GM19238 (cell line): ENCODE measurements around the gene OR2M7.
"Not testable (repeated sequence)": the region's sequence is repeated elsewhere in the genome, so short reads cannot be mapped to it uniquely, and the experiment has no call there.

Experiments
- DNase-seq: peaks from one replicate; pipeline ENCODE4 v3.0.0; 2011; ENCODE audit warnings: low spot score; ENCODE audit not compliant: insufficient read length

OR2M7 gene

GRCh38 chr1:248324468-248324867 lies at the start of gene OR2M7:
TSS of gene OR2M7 (minus strand) at chr1:248324568. CDS start at chr1:248324568, 0 bp downstream.
- DNase-seq = no peak

- DNase-seq = no peak
Measured at GRCh38 chr1:248373761-248374160, 49.4 kb upstream of the OR2M7 start.

GRCh38 chr1:248372394-248372793 lies 48.0 kb upstream of the OR2M7 start:
- no peak for DNase-seq

- DNase-seq = no peak
Measured at GRCh38 chr1:248366609-248367008, 42.2 kb upstream of the OR2M7 start.

- no peak for DNase-seq
Measured at GRCh38 chr1:248361121-248361715, 36.9 kb upstream of the OR2M7 start, which contains the start of gene OR2T4. TSS of gene OR2T4 (plus strand) at chr1:248361665. CDS start at chr1:248361665, 0 bp downstream.

GRCh38 chr1:248359415-248359814 lies 35.0 kb upstream of the OR2M7 start:
- no peak for DNase-seq

GRCh38 chr1:248348475-248348874 lies 24.1 kb upstream of the OR2M7 start, which contains the start of gene OR14C36:
TSS of gene OR14C36 (plus strand) at chr1:248348775. CDS start at chr1:248348775, 0 bp downstream.
- DNase-seq = no peak

- no peak for DNase-seq
Measured at GRCh38 chr1:248343451-248343850, 19.1 kb upstream of the OR2M7 start.

GRCh38 chr1:248316796-248317195 lies 7.6 kb downstream of the OR2M7 start:
- DNase-seq = no peak

- DNase-seq = not testable (repeated sequence)
Measured at GRCh38 chr1:248306740-248307139, 17.6 kb downstream of the OR2M7 start.

- no peak for DNase-seq
Measured at GRCh38 chr1:248306103-248306502, 18.3 kb downstream of the OR2M7 start.

GRCh38 chr1:248305672-248306071 lies 18.7 kb downstream of the OR2M7 start:
- not testable (repeated sequence) for DNase-seq

GRCh38 chr1:248303324-248303723 lies 21.0 kb downstream of the OR2M7 start, which contains the start of gene OR2T12:
TSS of gene OR2T12 (minus strand) at chr1:248303424. CDS start at chr1:248295578, 7,846 bp downstream.
- no peak for DNase-seq

GRCh38 chr1:248288391-248288790 lies 36.0 kb downstream of the OR2M7 start:
- DNase-seq = no peak

- DNase-seq = no peak
Measured at GRCh38 chr1:248277876-248278275, 46.5 kb downstream of the OR2M7 start, which contains the start of gene OR2T33. TSS of gene OR2T33 (minus strand) at chr1:248277976. CDS start at chr1:248273814, 4,162 bp downstream.
